Measurements from ENCODE around the gene BBS1.

BBS1 gene

GRCh38 chr11:66468691-66469090, 41.7 kb upstream of the BBS1 start:
- no peak overlapping the region for H3K27ac ChIP-seq
- H2AFZ ChIP-seq: no peak overlapping the region
- TF ChIP-seq CTCF (IDR thresholded peaks at IDR 0.05): no peak
- H3K4me1 ChIP-seq: peaks cover 7% of the 10 kb centered on the region
- no peak overlapping the region for H3K9ac ChIP-seq
- peaks cover 5% of the 10 kb centered on the region for H3K79me2 ChIP-seq
- no peaks in the 10 kb centered on the region for H3K36me3 ChIP-seq (ENCODE audit: control insufficient read depth, insufficient read depth, low read length)
- no peak overlapping the region for H3K4me3 ChIP-seq (ENCODE audit: low read depth, low read length)
- H3K4me2 ChIP-seq (ENCODE audit: low read length): no peak overlapping the region
- H3K27me3 ChIP-seq (ENCODE audit: control insufficient read depth, insufficient read depth, low read length): no peaks in the 10 kb centered on the region
- H3K9me3 ChIP-seq (ENCODE audit: control insufficient read depth, low read length): no peaks in the 10 kb centered on the region

GRCh38 chr11:66469441-66469840, 41.0 kb upstream of the BBS1 start:
- Histone ChIP-seq H3K9ac (no peak overlapping the region), H3K79me2 (peaks cover 5% of the 10 kb centered on the region), H2AFZ (no peak overlapping the region), H3K9me3 (ENCODE audit: control insufficient read depth, low read length) (no peaks in the 10 kb centered on the region), H3K4me3 (ENCODE audit: low read depth, low read length) (no peak overlapping the region), H3K4me1 (peaks cover 7% of the 10 kb centered on the region), H3K36me3 (ENCODE audit: control insufficient read depth, insufficient read depth, low read length) (no peaks in the 10 kb centered on the region), H3K4me2 (ENCODE audit: low read length) (no peak overlapping the region), H3K27me3 (ENCODE audit: control insufficient read depth, insufficient read depth, low read length) (no peaks in the 10 kb centered on the region), H3K27ac (no peak overlapping the region)
- no peak for TF ChIP-seq CTCF (IDR thresholded peaks at IDR 0.05)

- TF ChIP-seq CTCF (IDR thresholded peaks at IDR 0.05): no peak
- Histone ChIP-seq H3K79me2 (peaks cover 5% of the 10 kb centered on the region), H3K4me2 (ENCODE audit: low read length) (no peak overlapping the region), H3K27me3 (ENCODE audit: control insufficient read depth, insufficient read depth, low read length) (no peaks in the 10 kb centered on the region), H3K36me3 (ENCODE audit: control insufficient read depth, insufficient read depth, low read length) (no peaks in the 10 kb centered on the region), H3K4me1 (peaks cover 7% of the 10 kb centered on the region), H3K9ac (no peak overlapping the region), H2AFZ (no peak overlapping the region), H3K27ac (no peak overlapping the region), H3K9me3 (ENCODE audit: control insufficient read depth, low read length) (no peaks in the 10 kb centered on the region), H3K4me3 (ENCODE audit: low read depth, low read length) (no peak overlapping the region)
Measured at GRCh38 chr11:66470015-66470414, 40.4 kb upstream of the BBS1 start.

GRCh38 chr11:66471142-66471541, 39.3 kb upstream of the BBS1 start:
- Histone ChIP-seq H3K9ac (no peak overlapping the region), H3K4me2 (ENCODE audit: low read length) (no peak overlapping the region), H3K79me2 (peaks cover 5% of the 10 kb centered on the region), H2AFZ (no peak overlapping the region), H3K27me3 (ENCODE audit: control insufficient read depth, insufficient read depth, low read length) (no peaks in the 10 kb centered on the region), H3K27ac (no peak overlapping the region), H3K4me3 (ENCODE audit: low read depth, low read length) (no peak overlapping the region), H3K4me1 (peaks cover 7% of the 10 kb centered on the region), H3K9me3 (ENCODE audit: control insufficient read depth, low read length) (no peaks in the 10 kb centered on the region), H3K36me3 (ENCODE audit: control insufficient read depth, insufficient read depth, low read length) (no peaks in the 10 kb centered on the region)
- TF ChIP-seq CTCF (IDR thresholded peaks at IDR 0.05): no peak

GRCh38 chr11:66472054-66472453, 38.4 kb upstream of the BBS1 start:
- Histone ChIP-seq H3K4me1 (peaks cover 7% of the 10 kb centered on the region), H3K27ac (no peak overlapping the region), H2AFZ (no peak overlapping the region), H3K79me2 (peaks cover 5% of the 10 kb centered on the region), H3K9ac (no peak overlapping the region), H3K27me3 (ENCODE audit: control insufficient read depth, insufficient read depth, low read length) (no peaks in the 10 kb centered on the region), H3K4me2 (ENCODE audit: low read length) (no peak overlapping the region), H3K36me3 (ENCODE audit: control insufficient read depth, insufficient read depth, low read length) (no peaks in the 10 kb centered on the region), H3K4me3 (ENCODE audit: low read depth, low read length) (no peak overlapping the region), H3K9me3 (ENCODE audit: control insufficient read depth, low read length) (no peaks in the 10 kb centered on the region)
- no peak for TF ChIP-seq CTCF (IDR thresholded peaks at IDR 0.05)
